Measurements from ENCODE around the gene FAM43A.

The FAM43A gene, protein sequence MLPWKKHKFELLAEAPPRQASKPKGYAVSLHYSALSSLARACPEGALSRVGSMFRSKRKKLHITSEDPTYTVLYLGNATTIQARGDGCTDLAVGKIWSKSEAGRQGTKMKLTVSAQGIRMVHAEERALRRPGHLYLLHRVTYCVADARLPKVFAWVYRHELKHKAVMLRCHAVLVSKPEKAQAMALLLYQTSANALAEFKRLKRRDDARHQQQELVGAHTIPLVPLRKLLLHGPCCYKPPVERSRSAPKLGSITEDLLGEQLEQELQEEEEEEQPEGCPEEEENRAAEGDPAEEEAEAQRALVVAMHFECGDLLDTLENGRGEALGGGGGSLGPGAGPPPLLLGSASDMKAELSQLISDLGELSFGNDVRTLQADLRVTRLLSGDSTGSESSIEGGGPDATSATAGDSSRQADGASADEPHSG

DNA sequence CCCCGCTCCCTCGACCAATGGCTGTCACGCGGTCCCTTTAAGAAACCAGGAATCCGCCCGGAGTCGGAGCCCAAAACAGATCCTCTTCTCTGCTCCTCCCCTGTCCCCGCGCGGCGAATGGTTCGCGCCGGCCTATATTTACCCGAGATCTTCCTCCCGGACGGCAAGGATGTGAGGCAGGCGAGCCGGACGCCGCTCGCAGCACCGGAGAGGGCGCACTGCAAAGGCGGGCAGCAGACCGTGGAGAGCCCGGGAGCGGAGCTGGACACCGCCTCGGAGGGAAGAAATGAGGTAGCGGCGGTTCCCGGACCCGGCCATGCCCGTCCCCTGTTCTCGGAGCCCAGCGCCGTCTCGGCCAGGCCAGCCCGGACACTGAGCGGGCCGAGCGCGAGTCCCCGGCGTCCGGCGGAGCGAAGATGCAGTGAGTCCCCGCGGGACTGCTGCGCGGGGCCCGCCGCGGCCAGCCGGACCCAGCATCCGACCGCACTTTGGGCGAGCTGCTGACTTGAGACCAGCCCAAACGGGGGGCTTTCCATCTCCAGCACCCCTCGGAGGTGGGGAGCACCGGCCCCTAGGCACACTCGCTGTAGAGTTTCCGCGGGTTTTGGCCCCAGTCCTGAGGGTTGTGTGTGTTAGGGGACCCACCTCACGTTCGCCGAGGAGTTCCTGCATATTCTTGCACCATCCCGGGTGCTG, at the start of gene FAM43A:
TSS of gene FAM43A (plus strand) at position 166 of the 696 bp plus-strand sequence. CDS start 944 bp downstream, outside the sequence.
- DNase-seq: peak; percentile 67

DNA sequence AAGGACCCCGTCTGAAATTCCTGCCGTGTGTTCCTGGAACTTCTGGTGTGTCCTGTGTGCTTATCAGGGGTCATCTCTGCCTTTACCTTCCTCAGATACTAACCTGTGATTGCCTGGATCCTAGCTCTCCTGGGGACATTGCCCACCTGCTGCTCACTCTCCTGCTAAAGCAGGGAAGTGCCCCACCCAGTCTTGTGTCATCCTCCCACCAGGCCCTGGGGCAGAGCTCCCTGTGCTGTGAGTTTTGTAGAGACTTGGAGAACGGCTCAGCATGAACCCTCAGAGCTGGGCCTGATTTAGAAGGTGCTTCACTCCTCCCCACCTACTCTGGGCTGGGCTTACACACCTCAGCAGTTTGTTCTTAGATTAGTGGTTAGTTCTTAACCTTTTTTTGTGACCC, 48.6 kb upstream of the FAM43A start:
- no peak for DNase-seq

DNA sequence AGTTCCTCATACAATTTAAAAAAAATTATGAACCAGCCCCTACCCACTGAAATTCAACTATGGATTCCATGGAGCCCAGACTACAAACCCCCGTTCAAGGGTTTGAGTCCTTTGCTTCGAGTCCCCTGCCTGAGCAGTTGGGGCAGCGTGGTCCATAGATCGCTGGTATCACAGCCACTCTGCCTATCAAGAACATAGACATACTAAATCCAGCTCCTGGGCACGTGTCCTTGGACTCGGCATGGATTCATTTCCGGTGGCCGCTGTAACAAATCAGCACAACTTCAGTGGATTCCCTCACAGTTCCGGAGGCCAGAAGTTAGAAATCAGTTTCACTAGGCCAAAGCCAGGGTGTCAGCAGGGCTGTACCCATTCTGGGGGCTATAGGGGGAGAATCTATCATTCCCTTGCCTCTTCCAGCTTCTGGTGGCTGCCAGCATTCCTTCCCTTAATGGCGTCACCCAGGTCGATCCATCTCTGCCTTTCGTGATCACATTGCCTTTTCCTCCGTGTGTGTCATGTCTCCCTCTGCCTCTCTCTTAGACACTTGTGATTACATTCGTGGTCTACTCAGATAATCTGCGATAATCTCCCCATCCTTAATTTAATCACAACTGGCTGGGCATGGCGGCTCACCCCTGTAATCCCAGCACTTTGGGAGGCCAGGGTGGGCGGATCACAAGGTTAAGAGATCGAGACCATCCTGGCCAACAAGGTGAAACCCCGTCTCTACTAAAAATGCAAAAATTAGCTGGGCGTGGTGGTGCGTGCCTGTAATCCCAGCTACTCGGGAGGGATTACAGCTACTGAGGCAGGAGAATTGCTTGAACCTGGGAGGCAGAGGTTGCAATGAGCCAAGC, 47.9 kb upstream of the FAM43A start:
- no peak for DNase-seq

DNA sequence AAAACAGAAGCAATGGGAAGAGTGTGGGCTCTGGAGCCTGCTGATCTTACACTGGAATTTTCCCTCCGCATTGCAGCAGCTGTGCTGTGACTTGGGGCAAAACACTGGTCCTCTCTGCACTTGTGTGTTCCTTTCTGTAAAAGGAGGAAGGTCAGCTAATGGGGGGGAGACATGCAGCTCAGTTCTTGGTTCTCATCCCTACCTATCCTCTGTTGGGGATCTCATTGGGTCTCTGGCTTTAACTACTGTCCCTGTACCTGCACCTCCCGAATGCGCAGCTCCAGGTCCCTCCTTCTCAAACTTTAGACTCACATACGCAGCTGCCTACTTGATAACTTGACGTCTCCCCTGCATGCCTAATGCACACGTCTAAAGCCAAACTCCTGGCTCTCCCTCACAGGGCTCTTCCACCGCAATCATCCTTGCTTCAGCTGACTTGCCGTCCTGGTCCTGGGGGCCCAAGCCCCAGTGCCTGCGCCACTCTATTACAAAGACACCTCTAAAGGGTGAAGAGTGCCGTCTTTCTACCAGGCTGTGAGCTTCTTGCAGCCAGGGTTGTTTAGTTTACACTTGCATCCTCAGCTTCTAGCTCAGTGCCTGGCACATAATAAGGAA, 46.6 kb upstream of the FAM43A start:
- DNase-seq: no peak

DNA sequence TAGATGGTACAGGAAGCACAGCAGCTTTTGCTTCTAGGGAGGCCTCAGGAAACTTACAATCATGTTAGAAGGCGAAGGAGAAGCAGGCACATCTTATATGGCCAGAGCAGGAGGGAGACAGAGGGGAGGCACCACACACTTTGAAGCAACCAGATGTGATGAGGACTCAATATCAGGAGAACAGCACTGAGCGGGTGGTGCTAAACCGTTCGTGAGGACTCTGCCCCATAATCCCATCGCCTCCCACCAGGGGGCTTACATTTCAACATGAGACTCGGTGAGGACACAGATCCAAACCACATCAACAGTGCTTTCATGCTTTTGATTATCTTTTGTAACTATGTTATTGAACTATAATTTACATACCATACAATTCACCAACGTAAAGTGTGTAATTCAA, 44.9 kb upstream of the FAM43A start:
- DNase-seq: no peak

DNA sequence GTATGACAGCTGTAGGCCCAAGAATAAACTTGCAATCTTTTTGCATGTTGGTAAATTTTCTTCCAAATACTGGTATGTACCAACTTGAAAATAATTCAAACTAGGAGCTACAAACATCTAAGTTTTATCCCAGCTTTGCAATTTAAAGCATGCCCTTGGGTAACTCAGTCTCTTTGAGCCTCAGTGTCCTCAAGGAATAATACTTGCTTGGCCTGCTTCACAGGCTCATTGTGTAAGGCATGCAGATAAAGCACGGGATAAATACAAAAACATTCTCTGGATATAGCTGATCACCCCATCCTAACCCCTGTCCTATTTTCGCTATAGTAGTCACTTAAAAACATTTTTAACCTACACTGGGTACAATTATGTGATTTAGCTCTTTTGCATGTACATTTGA, 42.9 kb upstream of the FAM43A start:
- no peak for DNase-seq

DNA sequence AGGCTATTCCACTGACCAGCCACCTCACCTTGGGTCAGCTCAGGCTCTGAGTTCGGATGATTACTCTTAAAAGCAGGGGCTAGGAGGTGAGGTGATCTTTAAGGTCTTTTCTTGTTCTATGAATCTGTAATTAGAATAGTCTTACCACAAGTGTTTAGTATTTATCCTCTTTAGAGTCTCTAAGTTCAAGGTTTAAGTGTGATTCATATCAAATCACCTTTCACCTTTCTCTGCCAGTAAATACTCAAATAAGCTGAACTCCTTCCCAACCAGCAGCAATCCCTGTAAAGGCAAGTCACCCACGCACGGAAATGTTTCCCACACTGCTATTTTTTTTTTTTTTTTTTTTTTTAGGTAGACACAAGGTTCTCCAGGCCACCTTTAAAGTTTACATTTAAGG, 37.9 kb upstream of the FAM43A start:
- DNase-seq: no peak

DNA sequence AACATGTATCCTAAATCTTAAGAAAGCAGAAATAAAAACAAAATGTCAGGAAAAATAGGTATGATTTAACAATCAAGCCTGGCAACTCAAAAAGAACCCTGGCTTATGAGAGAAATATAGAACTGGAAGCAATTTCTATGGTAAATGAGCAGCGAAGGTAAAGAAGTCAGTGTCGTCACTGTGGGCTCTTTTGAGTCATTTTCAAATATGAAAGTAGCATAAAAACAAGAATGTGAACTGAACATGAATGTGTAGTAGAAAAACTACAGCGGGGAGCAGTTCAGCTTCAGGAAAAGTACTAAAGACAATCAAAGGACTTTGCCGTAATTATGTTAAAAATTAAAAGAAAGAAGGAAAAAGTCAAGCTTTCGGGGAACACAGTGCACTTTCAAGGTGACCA, 31.2 kb upstream of the FAM43A start:
- no peak for DNase-seq

DNA sequence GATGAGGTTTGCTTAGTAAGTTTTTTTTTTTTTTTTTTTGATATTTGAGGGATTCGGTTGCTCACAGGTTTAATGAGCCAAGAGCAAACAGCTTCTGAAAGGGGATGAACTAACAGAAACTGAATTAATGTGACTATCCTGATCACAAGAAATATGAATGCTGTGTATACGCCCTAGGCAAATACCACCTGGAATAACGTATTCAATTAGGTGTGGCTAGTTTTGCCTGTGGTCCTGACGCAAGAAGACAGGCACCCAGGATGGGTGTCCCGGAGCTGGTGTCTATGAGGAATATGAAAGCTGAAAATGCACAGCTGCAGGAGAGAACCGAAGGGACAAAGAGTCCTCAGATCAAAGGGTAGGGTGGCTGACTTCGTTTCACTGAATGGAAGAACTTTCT, 28.2 kb upstream of the FAM43A start:
- DNase-seq: no peak

DNA sequence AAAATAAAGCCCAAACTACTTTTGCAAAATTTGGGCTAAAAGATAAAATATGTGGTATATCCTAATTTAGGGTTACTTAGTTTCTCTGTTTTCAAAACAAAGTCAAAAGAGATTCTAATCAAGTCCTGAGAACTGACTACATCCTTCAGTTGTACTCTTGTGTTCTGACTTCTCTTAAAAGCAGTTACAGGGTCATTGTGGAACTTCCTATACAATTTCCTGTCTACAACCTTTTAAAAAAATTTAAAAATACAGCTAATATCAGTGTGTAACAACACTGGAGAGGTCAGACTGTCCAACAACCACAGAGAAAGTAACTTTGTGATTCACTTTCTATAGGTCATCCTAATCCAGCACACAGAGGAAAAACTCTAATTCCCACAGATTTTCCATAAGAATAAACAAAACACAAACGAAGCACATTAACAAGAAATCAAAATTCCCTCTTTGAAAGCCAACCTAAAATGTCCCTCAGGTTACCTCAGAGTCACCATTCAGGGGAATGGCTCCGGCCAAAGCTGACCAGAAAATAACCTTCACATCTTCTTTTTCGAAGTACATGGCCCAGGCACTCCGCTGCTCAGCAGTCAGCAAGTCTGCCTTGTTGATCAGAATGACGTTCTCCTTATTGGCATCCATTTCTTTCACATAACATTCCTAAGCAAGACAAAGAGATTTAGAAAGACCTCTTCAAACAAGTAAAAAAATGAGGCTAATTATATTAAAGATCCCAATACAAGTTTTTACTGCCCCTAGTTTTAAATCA, 27.0 kb upstream of the FAM43A start:
- DNase-seq: no peak

DNA sequence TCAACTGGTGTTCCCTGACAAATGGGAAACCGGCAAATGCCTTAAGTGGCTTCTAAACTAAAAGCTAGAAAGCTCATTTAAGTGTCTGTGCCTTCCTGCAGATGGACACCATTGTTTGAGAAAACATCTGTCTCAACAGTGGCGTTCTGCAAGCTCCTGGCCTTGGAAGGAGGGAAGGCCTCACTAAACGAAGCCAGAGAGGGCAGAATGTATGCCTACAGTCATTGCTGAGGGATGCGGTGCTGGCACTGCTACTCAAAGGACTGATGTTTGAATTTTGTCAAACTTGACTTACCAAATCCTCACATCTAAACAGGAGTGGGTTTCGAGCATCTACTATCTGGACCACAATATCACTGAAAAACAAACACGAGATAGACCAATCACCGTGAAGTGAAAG, 25.9 kb upstream of the FAM43A start:
- no peak for DNase-seq

DNA sequence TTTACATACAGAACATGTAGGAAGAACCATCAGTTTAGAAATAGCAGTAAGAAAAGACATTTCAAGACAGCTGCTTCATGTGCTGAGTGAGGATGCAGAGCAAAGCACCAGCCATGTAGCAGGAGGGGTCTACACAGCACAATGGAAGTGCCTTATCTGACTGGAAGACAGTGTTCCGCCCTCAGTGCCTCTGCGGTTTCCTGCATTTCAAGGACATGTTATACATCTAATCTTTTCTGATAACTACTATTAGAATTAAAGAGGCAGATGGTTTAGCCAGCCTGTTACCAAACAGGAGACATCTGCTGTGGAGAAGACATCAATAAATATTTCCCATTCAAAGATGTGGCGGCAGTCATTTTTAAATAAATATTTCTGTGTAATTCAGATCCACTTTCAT, 24.3 kb upstream of the FAM43A start:
- DNase-seq: no peak

DNA sequence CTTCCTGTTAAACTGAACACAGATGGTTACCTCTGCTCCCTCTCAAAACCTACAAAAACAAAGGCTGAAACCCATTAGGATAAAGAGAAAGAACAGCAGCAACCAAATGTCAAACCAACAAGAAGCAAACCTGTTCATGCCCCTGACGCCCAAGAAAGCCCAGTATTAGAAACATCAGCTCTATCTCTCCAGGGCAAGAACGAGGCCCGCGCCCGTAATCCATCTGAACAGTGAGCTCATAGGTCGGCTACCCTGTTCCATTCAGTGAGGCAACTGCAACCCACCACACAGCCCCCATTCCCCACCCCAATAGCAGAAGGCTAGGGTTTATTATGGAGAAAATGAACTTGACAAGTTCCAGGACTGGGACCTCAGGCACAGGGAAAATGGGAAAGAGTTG, 23.7 kb upstream of the FAM43A start:
- no peak for DNase-seq

DNA sequence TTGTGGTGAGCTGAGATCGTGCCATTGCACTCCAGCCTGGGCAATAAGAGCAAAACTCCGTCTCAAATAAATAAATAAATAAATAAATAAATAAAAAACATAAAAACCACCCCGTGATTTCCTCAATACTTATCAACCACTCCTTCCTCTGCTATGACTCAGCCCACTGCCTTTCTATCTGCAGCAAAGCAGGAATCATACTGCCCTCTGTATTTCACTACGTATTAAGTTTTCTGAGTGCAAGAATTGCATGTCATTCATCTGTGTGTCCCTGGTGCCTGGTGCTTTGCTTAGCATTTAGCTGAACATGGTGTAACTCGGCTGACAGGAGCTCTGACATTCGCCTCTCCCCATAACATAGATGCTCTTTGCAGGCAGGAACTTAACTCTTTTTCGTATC, 20.8 kb upstream of the FAM43A start:
- no peak for DNase-seq

DNA sequence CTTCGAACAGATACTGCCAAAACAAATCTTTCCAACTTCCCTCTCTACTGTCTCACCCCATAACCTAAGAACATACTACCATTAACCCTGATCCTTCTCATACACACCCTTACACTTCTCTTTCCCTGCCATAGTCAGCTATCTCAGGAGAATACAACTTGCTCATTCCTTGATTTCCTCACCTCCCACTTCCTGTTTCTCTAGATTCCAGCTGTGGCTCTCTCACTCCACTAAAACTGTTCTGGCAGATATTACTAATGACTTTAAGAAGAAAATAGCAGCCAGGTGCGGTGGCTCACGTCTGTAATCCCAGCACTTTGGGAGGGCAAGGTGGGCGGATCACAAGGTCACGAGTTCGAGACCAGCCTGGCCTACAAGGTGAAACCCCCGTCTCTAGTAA, 18.3 kb upstream of the FAM43A start:
- no peak for DNase-seq

DNA sequence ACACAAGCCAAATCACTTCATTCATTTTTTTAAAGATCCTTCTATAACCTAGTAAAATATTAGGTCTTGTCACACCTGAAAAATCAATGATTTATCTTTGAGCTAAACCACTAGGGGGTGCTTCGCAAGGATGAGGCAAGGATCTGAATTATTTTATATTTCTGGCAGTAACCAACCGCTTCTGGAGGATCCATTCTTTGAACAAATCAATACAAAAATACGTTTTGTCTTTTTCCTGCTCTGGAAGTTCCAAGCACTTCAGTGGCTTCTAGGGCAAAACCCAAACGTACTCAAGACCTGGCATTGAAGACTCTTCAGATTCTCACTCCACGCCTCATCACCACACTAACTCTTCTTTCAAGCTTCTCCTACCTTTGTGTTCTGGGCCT, 14.2 kb upstream of the FAM43A start:
- DNase-seq: no peak

DNA sequence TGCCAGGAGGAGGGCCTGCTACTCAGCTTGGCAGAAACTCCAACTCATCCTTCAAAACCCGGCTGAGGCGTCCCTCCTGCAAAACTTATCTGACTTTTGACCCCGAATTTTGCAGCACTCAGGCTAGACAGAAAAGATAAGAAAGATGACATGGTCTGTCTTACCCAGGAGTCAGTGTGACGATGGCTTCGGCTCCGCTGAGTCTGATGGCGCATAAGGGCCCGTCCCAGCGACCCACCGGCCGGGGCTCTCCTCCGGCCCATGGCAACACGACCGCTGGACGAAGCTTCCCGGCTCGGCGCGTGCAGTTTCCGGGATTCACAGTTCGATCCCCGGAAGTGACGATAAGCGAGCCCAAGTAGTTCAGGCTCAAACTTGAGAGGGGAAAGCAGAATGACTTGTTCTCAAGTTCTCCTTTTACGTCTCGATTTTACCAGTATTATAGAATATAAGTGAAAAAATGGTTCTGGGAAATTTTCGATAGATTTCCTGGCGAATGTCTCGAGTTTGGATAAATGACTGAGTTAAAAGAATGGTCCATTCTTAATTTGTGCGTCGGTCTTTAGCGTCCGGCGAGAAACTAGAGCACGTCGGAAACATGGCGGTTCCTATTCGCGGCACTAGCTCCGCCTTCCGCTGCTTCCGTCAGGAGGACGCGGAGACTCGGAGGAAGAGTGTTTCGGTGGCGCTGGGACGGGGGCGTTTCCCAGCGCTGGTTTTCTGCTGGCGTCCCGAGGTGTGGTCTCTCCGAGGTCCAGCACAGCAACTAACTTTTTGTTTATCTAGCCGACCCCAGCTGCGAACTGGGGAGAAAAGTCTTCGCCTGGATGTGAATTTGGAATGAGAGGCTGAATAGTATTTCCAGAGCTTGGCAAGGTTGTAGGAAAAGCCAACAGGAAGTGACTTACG, 13.5 kb upstream of the FAM43A start, which contains the start of gene LSG1:
TSS of gene LSG1 (minus strand) at position 292 of the 909 bp plus-strand sequence. CDS start at position 263, 29 bp downstream.
- DNase-seq: peak; percentile 90

DNA sequence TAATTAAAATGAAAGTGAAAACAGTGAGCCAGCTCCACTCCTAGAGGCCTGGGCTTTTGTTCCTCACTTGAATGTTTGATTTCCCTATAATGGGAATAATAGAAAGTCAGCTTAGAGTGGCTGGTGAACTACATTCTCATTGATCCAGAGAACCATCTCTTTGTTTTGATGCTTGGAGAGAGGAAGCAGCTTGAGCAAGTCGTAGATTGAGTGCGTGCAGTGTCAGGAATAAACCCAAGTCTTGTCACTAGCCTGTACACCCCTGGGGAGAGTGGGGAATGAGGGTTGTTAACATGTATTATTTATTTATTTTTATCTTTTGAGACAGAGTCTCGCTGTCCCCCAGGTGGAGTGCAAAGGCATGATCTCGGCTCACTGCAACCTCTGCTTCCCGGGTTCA, 12.8 kb upstream of the FAM43A start:
- no peak for DNase-seq

DNA sequence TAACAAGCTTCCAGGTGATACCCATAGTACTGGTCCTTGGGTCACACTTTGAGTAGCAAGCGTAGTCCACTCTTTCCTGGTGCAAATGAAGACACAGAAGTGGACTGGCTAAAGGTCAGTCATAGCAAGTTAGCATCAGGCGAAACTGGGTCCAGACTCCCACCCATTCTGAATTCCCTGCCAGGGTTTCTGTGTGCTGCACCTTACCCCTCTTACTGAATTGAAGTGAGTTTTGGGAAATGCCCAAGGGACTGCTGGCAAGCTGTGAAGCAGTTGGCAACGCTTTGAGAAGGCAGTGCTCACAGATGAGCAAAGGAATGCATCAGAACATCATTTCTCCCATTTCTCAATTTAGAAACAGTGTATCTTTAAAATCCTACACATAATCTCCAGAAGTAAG, 11.9 kb upstream of the FAM43A start:
- DNase-seq: no peak

DNA sequence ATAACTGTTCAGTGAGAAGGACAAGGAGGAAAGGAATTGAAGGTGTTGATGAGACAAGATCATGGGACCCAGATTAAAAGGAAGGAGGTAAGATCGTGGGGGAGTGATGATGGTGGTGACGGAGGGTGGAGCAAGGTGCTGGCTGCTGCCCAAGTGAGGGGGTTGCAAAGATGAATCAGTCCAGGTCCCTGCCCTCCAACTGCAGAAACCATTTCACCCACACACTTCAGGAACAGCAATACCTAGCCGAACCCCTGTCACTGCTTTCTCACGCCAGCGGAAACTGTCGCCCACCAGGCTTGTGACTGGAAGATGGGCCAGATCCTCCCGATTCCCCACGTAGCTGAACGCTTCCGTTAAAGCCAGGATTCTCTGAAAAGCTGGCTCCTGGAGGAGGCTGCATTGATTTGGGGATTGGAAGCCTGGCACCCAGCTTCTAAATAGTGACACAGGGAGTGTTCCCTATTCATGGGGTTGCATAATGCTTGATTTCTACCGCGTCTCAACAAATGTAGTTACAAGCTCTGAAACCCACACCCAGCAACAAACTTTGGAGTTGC, 10.5 kb upstream of the FAM43A start:
- DNase-seq: peak; percentile 51

DNA sequence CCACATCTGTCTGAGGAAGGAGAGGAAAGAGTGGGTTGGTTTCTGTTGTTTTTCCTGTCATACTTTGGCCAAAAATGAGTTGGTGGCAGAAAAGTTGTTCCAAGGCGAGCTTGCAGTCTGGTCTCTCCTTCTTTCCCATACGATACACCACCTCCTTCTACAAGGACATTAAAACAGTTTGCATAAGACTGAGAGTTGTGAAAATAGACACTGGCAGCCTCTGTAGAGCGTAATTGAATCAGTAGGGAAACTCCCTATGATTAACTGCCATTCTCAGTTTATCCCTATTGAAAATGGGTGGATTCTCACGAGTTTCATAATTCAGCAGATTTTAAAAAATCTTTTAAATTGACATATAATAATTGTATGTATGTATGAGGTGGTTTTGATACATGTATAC, 10.0 kb upstream of the FAM43A start:
- no peak for DNase-seq
